Measurements from ENCODE around the gene COL24A1.
"Not testable (repeated sequence)": the region's sequence is repeated elsewhere in the genome, so short reads cannot be mapped to it uniquely, and the experiment has no call there.

COL24A1 gene

GRCh38 chr1:85838238-85838637, 318.3 kb downstream of the COL24A1 start:
- H3F3A ChIP-seq (ENCODE audit: control insufficient read depth, insufficient read depth), result no peaks in the 10 kb centered on the region
- H3K9me2 ChIP-seq (replicated peaks; ENCODE audit: control insufficient read depth, low read length), result no peaks in the 10 kb centered on the region
- H3K4me1 ChIP-seq (ENCODE audit: control insufficient read depth, low read length), result 0 out of 2 replicates have a peak, but pooled peaks cover 3% of the 10 kb centered on the region
- no peaks in the 10 kb centered on the region for H3K9me3 ChIP-seq (ENCODE audit: control insufficient read depth, insufficient read depth, low read length)
- no peak overlapping the region for H3K4me3 ChIP-seq (ENCODE audit: low read length)
- no peaks in the 10 kb centered on the region for H3K79me2 ChIP-seq (ENCODE audit: control insufficient read depth, low read length)
- H3K4me2 ChIP-seq (ENCODE audit: low read length), result no peak overlapping the region
- H3K27me3 ChIP-seq (ENCODE audit: control insufficient read depth, low read length), result no peaks in the 10 kb centered on the region
- no peak overlapping the region for H3K27ac ChIP-seq (ENCODE audit: low read depth, low read length)
- no peaks in the 10 kb centered on the region for H3K36me3 ChIP-seq (ENCODE audit: control insufficient read depth, low read length)
- TF ChIP-seq CTCF (IDR thresholded peaks at IDR 0.05; ENCODE audit: low read depth, low read length, poor library complexity, severe bottlenecking) (no peak), EZH2phosphoT487 (IDR thresholded peaks at IDR 0.05; ENCODE audit: borderline replicate concordance, low read length) (no peak)
- no peaks in the 10 kb centered on the region for H4K20me1 ChIP-seq (ENCODE audit: control insufficient read depth, insufficient read depth, low read depth, low read length)

- H3K36me3 ChIP-seq (ENCODE audit: control insufficient read depth, low read length), result no peaks in the 10 kb centered on the region
- no peaks in the 10 kb centered on the region for H3K79me2 ChIP-seq (ENCODE audit: control insufficient read depth, low read length)
- 0 out of 2 replicates have a peak, but pooled peaks cover 3% of the 10 kb centered on the region for H3K4me1 ChIP-seq (ENCODE audit: control insufficient read depth, low read length)
- no peak overlapping the region for H3K27ac ChIP-seq (ENCODE audit: low read depth, low read length)
- no peaks in the 10 kb centered on the region for H3K27me3 ChIP-seq (ENCODE audit: control insufficient read depth, low read length)
- H3F3A ChIP-seq (ENCODE audit: control insufficient read depth, insufficient read depth), result no peaks in the 10 kb centered on the region
- no peak for TF ChIP-seq EZH2phosphoT487 (IDR thresholded peaks at IDR 0.05; ENCODE audit: borderline replicate concordance, low read length)
- TF ChIP-seq CTCF (IDR thresholded peaks at IDR 0.05; ENCODE audit: low read depth, low read length, poor library complexity, severe bottlenecking), result no peak
- no peaks in the 10 kb centered on the region for H4K20me1 ChIP-seq (ENCODE audit: control insufficient read depth, insufficient read depth, low read depth, low read length)
- no peaks in the 10 kb centered on the region for H3K9me3 ChIP-seq (ENCODE audit: control insufficient read depth, insufficient read depth, low read length)
- H3K4me2 ChIP-seq (ENCODE audit: low read length), result no peak overlapping the region
- H3K4me3 ChIP-seq (ENCODE audit: low read length), result no peak overlapping the region
- no peaks in the 10 kb centered on the region for H3K9me2 ChIP-seq (replicated peaks; ENCODE audit: control insufficient read depth, low read length)
These were observed 319.8 kb downstream of the COL24A1 start for GRCh38 chr1:85836736-85837135.

- H3K4me1 ChIP-seq (ENCODE audit: control insufficient read depth, low read length); H3K36me3 ChIP-seq (ENCODE audit: control insufficient read depth, low read length); H3F3A ChIP-seq (ENCODE audit: control insufficient read depth, insufficient read depth); H4K20me1 ChIP-seq (ENCODE audit: control insufficient read depth, insufficient read depth, low read depth, low read length); H3K4me3 ChIP-seq (ENCODE audit: low read length); H3K9me3 ChIP-seq (ENCODE audit: control insufficient read depth, insufficient read depth, low read length); H3K79me2 ChIP-seq (ENCODE audit: control insufficient read depth, low read length); H3K27me3 ChIP-seq (ENCODE audit: control insufficient read depth, low read length); H3K4me2 ChIP-seq (ENCODE audit: low read length); H3K9me2 ChIP-seq (replicated peaks; ENCODE audit: control insufficient read depth, low read length); H3K27ac ChIP-seq (ENCODE audit: low read depth, low read length): not testable (repeated sequence)
These were observed 323.4 kb downstream of the COL24A1 start for GRCh38 chr1:85833165-85833564.

- no peaks in the 10 kb centered on the region for H3K27me3 ChIP-seq (ENCODE audit: control insufficient read depth, low read length)
- TF ChIP-seq CTCF (IDR thresholded peaks at IDR 0.05; ENCODE audit: low read depth, low read length, poor library complexity, severe bottlenecking) (no peak), EZH2phosphoT487 (IDR thresholded peaks at IDR 0.05; ENCODE audit: borderline replicate concordance, low read length) (no peak)
- H3K4me3 ChIP-seq (ENCODE audit: low read length), result no peak overlapping the region
- H3K27ac ChIP-seq (ENCODE audit: low read depth, low read length), result no peak overlapping the region
- no peaks in the 10 kb centered on the region for H3K9me2 ChIP-seq (replicated peaks; ENCODE audit: control insufficient read depth, low read length)
- H3K4me2 ChIP-seq (ENCODE audit: low read length), result no peak overlapping the region
- no peaks in the 10 kb centered on the region for H3K36me3 ChIP-seq (ENCODE audit: control insufficient read depth, low read length)
- no peaks in the 10 kb centered on the region for H4K20me1 ChIP-seq (ENCODE audit: control insufficient read depth, insufficient read depth, low read depth, low read length)
- H3K9me3 ChIP-seq (ENCODE audit: control insufficient read depth, insufficient read depth, low read length), result no peaks in the 10 kb centered on the region
- H3K4me1 ChIP-seq (ENCODE audit: control insufficient read depth, low read length), result no peaks in the 10 kb centered on the region
- no peaks in the 10 kb centered on the region for H3F3A ChIP-seq (ENCODE audit: control insufficient read depth, insufficient read depth)
- no peaks in the 10 kb centered on the region for H3K79me2 ChIP-seq (ENCODE audit: control insufficient read depth, low read length)
These were observed 325.7 kb downstream of the COL24A1 start for GRCh38 chr1:85830837-85831236.

All from DOHH2 (cell line).